Uterus (tissue), 4 donors: ENCODE data around the gene CSF1R. TPM values are rescaled to one million over a fixed set of nuclear protein-coding genes. Genes with fewer than 3 reads are reported as not detected.
A peak's percentile ranks its signal among the peaks of the same experiment; 100 is the strongest.

ENCODE experiments used
- DNase-seq, 2 donors: peaks; one replicate each; pipeline ENCODE4 v3.0.0-alpha.2; 2019 to 2020
- H3K27ac ChIP-seq, 2 donors: fragments of 200-600 bp; sonication (generic); 1 replicate in 1 of 2; 2 replicates in 1 of 2; pipeline ENCODE4 v1.5.1; 2016 to 2018
- H3K27me3 ChIP-seq, 2 donors: fragments of 200-600 bp; sonication (generic); one replicate each; pipeline ENCODE4 v1.5.1; 2018 to 2019; ENCODE audit warnings: control low read depth in 1 of 2
- H3K36me3 ChIP-seq, 2 donors: fragments of 200-600 bp; sonication (generic); one replicate each; pipeline ENCODE4 v1.5.1; 2019; ENCODE audit warnings: control low read depth in 1 of 2
- H3K4me1 ChIP-seq, 2 donors: fragments of 200-600 bp; sonication (generic); one replicate each; pipeline ENCODE4 v1.5.1; 2018 to 2019; ENCODE audit warnings: control low read depth in 1 of 2
- H3K4me3 ChIP-seq, 2 donors: fragments of 200-600 bp; sonication (generic); 1 replicate in 1 of 2; 2 replicates in 1 of 2; pipeline ENCODE4 v1.5.1; 2018 to 2019; ENCODE audit warnings: mild to moderate bottlenecking in 1 of 2
- H3K9me3 ChIP-seq, 2 donors: fragments of 200-600 bp; sonication (generic); one replicate each; pipeline ENCODE4 v1.5.1; 2019; ENCODE audit warnings: control low read depth in 1 of 2
- POLR2A ChIP-seq, 2 donors: fragments of 450-650 bp; IDR thresholded peaks; one replicate each; pipeline ENCODE4 v1.6.1; 2016; ENCODE audit warnings: antibody characterized with exemption in 2 of 2, mild to moderate bottlenecking in 1 of 2, moderate library complexity in 1 of 2
- intact Hi-C: fragments of 100-400 bp; cut with DNase I; formaldehyde crosslinking; loops from one replicate; pipeline ENCODE4 v1.15.1; 2023; ENCODE audit warnings: low total_unique reads
- total RNA-seq, 4 donors: library from RNA; depleted of rRNA in 3 of 4; stranded (reverse); fragments of >200 nt in 3 of 4; gene quantifications; one replicate each; pipeline versions ENCODE4 v1.1.0 to v1.2.4, GENCODE V29; 2014 to 2023
- TF ChIP-seq, protein P1 (sequence below), 4 experiments: fragments of 200-600 bp in 2 of 4; fragments of 450-650 bp in 2 of 4; sonication (generic) in 2 of 4; IDR thresholded peaks; one replicate each; pipeline ENCODE4 v1.5.1; 2016 to 2019; ENCODE audit warnings: antibody characterized with exemption in 4 of 4, mild to moderate bottlenecking in 2 of 4, moderate library complexity in 1 of 4
- donor health status: DM: yes; HTN: yes; CAD: no.

Gene CSF1R
- total RNA-seq, 4 donors from 2014 or later, result 1.0 to 42.9 (median 22.8) TPM

DNA sequence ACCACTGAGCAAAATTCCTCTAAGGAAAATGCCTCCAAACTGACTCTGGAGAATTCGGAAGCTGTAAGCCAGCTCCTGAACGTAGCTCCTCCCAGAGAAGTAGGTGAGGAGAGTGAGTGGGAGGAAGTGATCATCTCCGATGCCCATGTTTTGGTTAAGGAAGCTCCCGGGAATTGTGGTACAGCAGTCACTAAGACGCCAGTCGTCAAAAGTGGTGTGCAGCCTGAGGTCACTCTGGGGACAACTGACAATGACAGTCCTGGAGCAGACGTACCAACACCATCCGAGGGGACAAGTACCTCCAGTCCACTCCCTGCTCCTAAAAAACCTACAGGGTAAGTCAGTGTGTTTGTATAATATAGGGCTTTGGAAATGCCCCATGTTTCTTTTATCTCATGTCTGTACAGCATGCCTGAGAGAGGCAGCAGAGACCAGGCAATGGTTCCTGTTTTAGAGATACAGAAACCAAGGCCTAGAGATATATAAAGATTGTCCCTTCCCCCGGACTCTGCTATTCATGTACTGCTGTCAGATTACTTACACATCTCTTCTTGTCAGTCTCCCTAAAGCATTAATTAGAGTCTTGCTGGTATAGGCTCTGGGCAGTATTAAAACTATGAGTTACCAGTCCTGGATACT lies 61.9 kb downstream of the CSF1R start:
- Histone ChIP-seq H3K4me1 (no peaks in the 10 kb centered on the region), H3K4me3 (no peak overlapping the region), H3K36me3 (no peaks in the 10 kb centered on the region), H3K27ac (no peak overlapping the region), H3K9me3 (no peaks in the 10 kb centered on the region), H3K27me3 (no peaks in the 10 kb centered on the region)
- no peak for DNase-seq
- intact Hi-C loops, result no loop called here
- TF ChIP-seq, protein P1, sequence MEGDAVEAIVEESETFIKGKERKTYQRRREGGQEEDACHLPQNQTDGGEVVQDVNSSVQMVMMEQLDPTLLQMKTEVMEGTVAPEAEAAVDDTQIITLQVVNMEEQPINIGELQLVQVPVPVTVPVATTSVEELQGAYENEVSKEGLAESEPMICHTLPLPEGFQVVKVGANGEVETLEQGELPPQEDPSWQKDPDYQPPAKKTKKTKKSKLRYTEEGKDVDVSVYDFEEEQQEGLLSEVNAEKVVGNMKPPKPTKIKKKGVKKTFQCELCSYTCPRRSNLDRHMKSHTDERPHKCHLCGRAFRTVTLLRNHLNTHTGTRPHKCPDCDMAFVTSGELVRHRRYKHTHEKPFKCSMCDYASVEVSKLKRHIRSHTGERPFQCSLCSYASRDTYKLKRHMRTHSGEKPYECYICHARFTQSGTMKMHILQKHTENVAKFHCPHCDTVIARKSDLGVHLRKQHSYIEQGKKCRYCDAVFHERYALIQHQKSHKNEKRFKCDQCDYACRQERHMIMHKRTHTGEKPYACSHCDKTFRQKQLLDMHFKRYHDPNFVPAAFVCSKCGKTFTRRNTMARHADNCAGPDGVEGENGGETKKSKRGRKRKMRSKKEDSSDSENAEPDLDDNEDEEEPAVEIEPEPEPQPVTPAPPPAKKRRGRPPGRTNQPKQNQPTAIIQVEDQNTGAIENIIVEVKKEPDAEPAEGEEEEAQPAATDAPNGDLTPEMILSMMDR (IDR thresholded peaks at IDR 0.05), result no peak
- no peak for TF ChIP-seq POLR2A (IDR thresholded peaks at IDR 0.05)

DNA sequence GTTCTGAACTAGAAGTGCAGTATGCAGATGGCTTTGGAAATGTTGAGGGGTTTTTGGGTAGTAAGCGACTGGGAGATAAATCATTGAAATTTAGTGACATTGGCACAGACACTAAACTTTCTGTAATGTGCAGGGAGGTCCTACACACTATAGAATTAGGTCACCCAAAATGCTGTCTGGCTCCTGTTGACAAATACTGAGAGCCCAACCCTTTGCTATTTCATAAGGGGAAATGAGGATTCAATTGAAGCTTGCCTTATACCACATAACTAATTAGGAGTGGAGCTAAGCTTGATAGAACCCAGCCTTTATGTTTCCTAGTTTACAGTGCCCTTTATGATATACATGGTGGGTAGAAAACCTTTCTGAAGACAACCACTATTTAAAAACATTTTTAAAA lies 63.2 kb downstream of the CSF1R start:
- H3K4me3 ChIP-seq, result no peak overlapping the region
- H3K27ac ChIP-seq, result no peak overlapping the region
- H3K36me3 ChIP-seq, result no peaks in the 10 kb centered on the region

DNA sequence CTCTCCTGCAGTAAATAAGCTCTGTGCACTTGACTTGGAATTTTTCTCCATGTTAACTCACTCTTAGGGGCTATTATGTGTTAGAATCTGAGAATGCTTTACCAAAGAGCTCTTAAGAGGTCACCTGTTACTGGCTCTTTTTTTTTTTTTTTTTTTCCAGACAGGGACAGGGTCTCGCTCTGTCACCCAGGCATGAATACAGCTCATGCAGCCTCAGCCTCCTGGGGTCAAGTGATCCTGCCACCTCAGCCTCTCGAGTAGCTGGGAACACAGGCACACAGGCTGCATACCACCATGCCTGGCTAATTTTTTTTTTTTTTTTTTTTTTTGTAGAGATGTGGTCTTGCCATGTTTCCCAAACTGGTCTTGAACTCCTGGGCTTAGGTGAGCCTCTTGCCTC lies 63.7 kb downstream of the CSF1R start:
- Histone ChIP-seq H3K9me3 (no peaks in the 10 kb centered on the region), H3K4me3 (no peak overlapping the region), H3K27ac (peak overlapping the region in 1 of 2 donors; percentile 33), H3K36me3 (no peaks in the 10 kb centered on the region), H3K4me1 (no peaks in the 10 kb centered on the region), H3K27me3 (no peaks in the 10 kb centered on the region)
- no peak for DNase-seq
- intact Hi-C loops, result no loop called here
- TF ChIP-seq, protein P1 (IDR thresholded peaks at IDR 0.05), result no peak
- no peak for TF ChIP-seq POLR2A (IDR thresholded peaks at IDR 0.05)

More for the DNA sequence above, 63.2 kb downstream of the CSF1R start:
- Histone ChIP-seq H3K27me3 (no peaks in the 10 kb centered on the region), H3K9me3 (no peaks in the 10 kb centered on the region), H3K4me1 (no peaks in the 10 kb centered on the region)
- TF ChIP-seq, protein P1 (IDR thresholded peaks at IDR 0.05), result no peak
- no peak for TF ChIP-seq POLR2A (IDR thresholded peaks at IDR 0.05)
- no peak for DNase-seq
- intact Hi-C loops, result no loop called here

DNA sequence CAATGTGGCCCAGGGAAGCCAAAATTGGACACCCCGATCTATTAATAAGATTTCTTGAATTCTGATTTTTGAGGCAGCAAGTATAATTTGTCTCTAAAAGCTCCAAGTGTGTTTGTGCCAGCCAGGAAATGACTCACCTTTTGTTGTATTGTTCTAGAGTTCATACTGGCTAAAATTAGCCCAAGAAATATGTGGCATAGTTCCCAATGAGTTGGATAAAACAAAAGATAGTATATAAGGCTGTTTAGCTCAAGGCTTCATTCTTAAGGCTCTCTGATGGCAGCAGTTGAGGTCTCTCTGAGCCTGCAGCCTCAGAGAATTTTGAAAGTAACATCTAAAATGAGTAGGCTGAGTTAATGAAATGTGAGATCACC lies 64.2 kb downstream of the CSF1R start:
- Histone ChIP-seq H3K4me3 (no peak overlapping the region), H3K27me3 (no peaks in the 10 kb centered on the region), H3K36me3 (no peaks in the 10 kb centered on the region), H3K4me1 (no peaks in the 10 kb centered on the region), H3K27ac (peak overlapping the region in 1 of 2 donors; percentile 33), H3K9me3 (no peaks in the 10 kb centered on the region)
- TF ChIP-seq, protein P1 (IDR thresholded peaks at IDR 0.05), result no peak
- TF ChIP-seq POLR2A (IDR thresholded peaks at IDR 0.05), result no peak
- intact Hi-C loops, result no loop called here
- no peak for DNase-seq

DNA sequence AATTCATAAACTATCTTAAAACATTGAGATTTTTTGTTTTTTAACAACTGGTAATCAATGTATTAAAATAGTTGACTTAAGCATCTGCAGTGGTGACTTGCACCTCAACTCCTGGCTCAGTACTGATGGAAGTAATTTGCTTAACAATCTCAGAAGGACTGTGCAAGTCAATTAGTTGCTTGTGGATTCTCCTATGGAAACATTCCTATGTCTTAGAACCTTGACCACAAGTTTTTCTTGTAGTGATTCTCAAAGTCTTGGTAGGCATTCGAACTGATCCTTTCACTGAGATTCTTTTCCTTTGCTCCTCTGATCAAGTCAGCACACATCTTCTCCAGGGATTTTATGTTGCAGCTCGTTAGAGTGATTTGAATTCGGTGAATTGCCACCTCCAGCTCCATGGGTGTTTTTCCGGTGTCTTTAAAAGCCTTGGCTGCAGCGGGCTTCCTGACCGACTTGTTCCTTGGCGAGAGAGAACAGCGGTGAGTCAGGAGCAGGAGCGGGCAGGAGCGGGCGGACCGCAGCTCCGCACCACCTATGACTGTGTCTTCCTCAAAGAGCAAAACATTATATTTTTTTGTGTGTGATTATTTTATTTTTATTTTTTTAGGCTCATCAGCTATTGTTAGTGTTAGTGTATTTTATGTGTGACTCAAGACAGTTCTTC lies 64.7 kb downstream of the CSF1R start:
- H3K36me3 ChIP-seq, result no peaks in the 10 kb centered on the region

More for the DNA sequence above, 64.7 kb downstream of the CSF1R start:
- peak in 1 of 2 donors; percentile 36 for DNase-seq
- H3K27me3 ChIP-seq, result no peaks in the 10 kb centered on the region
- H3K27ac ChIP-seq, result peak overlapping the region in 1 of 2 donors; percentile 33
- intact Hi-C loops, result no loop called here
- H3K9me3 ChIP-seq, result no peaks in the 10 kb centered on the region
- TF ChIP-seq, protein P1 (IDR thresholded peaks at IDR 0.05), result no peak
- TF ChIP-seq POLR2A (IDR thresholded peaks at IDR 0.05), result no peak
- H3K4me3 ChIP-seq, result no peak overlapping the region
- H3K4me1 ChIP-seq, result no peaks in the 10 kb centered on the region
